ENCODE results near the gene COX7A2. TPM values are rescaled to one million over a fixed set of nuclear protein-coding genes. Genes with fewer than 3 reads are reported as not detected.

The COX7A2 gene
- total and polyA plus RNA-seq, 10 of the 15 experiments (the other 5 are each of a cell fraction or from before 2014, with no cell fraction given): 199 to 1,834 (median 576) TPM

- TF ChIP-seq, protein P1, sequence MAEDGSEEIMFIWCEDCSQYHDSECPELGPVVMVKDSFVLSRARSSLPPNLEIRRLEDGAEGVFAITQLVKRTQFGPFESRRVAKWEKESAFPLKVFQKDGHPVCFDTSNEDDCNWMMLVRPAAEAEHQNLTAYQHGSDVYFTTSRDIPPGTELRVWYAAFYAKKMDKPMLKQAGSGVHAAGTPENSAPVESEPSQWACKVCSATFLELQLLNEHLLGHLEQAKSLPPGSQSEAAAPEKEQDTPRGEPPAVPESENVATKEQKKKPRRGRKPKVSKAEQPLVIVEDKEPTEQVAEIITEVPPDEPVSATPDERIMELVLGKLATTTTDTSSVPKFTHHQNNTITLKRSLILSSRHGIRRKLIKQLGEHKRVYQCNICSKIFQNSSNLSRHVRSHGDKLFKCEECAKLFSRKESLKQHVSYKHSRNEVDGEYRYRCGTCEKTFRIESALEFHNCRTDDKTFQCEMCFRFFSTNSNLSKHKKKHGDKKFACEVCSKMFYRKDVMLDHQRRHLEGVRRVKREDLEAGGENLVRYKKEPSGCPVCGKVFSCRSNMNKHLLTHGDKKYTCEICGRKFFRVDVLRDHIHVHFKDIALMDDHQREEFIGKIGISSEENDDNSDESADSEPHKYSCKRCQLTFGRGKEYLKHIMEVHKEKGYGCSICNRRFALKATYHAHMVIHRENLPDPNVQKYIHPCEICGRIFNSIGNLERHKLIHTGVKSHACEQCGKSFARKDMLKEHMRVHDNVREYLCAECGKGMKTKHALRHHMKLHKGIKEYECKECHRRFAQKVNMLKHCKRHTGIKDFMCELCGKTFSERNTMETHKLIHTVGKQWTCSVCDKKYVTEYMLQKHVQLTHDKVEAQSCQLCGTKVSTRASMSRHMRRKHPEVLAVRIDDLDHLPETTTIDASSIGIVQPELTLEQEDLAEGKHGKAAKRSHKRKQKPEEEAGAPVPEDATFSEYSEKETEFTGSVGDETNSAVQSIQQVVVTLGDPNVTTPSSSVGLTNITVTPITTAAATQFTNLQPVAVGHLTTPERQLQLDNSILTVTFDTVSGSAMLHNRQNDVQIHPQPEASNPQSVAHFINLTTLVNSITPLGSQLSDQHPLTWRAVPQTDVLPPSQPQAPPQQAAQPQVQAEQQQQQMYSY (CRISPR knock-in tag; IDR thresholded peaks at IDR 0.05): no peak
- no peak for TF ChIP-seq HDGF (IDR thresholded peaks at IDR 0.05)
- TF ChIP-seq DPF2 (IDR thresholded peaks at IDR 0.05): peak; percentile 22
- 0 out of 2 replicates have a peak, but pooled peaks have one; percentile 10 for TF ChIP-seq CBX5 (IDR thresholded peaks at IDR 0.05; ENCODE audit: low read depth)
- no peak for TF ChIP-seq STAT3 (IDR thresholded peaks at IDR 0.05; ENCODE audit: low read depth, low read length)
- TF ChIP-seq SUZ12 (IDR thresholded peaks at IDR 0.05; ENCODE audit: unreplicated experiment): no peak
- peak; percentile 52; the same call in 1 of the 2 replicates for TF ChIP-seq ZNF207 (IDR thresholded peaks at IDR 0.05; ENCODE audit: borderline replicate concordance)
- TF ChIP-seq SPI1 (IDR thresholded peaks at IDR 0.05; ENCODE audit: borderline replicate concordance, insufficient read depth, low read depth, low read length): peak; percentile 33; the same call in 1 of the 2 replicates
- no peak for TF ChIP-seq CEBPZ (IDR thresholded peaks at IDR 0.05; ENCODE audit: low read depth, low read length)
- no peak for TF ChIP-seq ATF7 (IDR thresholded peaks at IDR 0.05; ENCODE audit: low read depth)
- TF ChIP-seq NFYB (IDR thresholded peaks at IDR 0.05; ENCODE audit: insufficient read depth, low read depth, low read length): no peak
- peak; percentile 51; the same call in 1 of the 2 replicates for TF ChIP-seq SMARCA5 (IDR thresholded peaks at IDR 0.05)
- 0 out of 2 replicates have a peak, but pooled peaks have one; percentile 27 for TF ChIP-seq RAD51 (IDR thresholded peaks at IDR 0.05)
- TF ChIP-seq, protein P2, sequence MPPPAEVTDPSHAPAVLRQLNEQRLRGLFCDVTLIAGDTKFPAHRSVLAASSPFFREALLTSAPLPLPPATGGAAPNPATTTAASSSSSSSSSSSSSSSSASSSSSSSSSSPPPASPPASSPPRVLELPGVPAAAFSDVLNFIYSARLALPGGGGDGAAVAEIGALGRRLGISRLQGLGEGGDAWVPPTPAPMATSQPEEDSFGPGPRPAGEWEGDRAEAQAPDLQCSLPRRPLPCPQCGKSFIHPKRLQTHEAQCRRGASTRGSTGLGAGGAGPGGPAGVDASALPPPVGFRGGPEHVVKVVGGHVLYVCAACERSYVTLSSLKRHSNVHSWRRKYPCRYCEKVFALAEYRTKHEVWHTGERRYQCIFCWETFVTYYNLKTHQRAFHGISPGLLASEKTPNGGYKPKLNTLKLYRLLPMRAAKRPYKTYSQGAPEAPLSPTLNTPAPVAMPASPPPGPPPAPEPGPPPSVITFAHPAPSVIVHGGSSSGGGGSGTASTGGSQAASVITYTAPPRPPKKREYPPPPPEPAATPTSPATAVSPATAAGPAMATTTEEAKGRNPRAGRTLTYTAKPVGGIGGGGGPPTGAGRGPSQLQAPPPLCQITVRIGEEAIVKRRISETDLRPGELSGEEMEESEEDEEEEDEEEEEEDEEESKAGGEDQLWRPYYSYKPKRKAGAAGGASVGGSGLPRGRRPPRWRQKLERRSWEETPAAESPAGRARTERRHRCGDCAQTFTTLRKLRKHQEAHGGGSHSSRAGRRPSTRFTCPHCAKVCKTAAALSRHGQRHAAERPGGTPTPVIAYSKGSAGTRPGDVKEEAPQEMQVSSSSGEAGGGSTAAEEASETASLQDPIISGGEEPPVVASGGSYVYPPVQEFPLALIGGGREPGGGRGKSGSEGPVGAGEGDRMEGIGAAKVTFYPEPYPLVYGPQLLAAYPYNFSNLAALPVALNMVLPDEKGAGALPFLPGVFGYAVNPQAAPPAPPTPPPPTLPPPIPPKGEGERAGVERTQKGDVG (CRISPR knock-in tag; IDR thresholded peaks at IDR 0.05): no peak
- no peak for TF ChIP-seq PAX8 (IDR thresholded peaks at IDR 0.05)
- TF ChIP-seq, protein P3, sequence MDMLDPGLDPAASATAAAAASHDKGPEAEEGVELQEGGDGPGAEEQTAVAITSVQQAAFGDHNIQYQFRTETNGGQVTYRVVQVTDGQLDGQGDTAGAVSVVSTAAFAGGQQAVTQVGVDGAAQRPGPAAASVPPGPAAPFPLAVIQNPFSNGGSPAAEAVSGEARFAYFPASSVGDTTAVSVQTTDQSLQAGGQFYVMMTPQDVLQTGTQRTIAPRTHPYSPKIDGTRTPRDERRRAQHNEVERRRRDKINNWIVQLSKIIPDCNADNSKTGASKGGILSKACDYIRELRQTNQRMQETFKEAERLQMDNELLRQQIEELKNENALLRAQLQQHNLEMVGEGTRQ (IDR thresholded peaks at IDR 0.05; ENCODE audit: borderline replicate concordance, low read depth, low read length): no peak
- no peak for TF ChIP-seq IRF4 (IDR thresholded peaks at IDR 0.05; ENCODE audit: low read depth, low read length)
- TF ChIP-seq ZNF384 (IDR thresholded peaks at IDR 0.05; ENCODE audit: borderline replicate concordance, low read depth, low read length): no peak
These were observed 40.5 kb upstream of the COX7A2 start (continued) for GRCh38 chr6:75283907-75284631.

Measured in GM12878 (cell line).